ENCODE measurements around the gene TIMELESS.
"Not testable (repeated sequence)": the region's sequence is repeated elsewhere in the genome, so short reads cannot be mapped to it uniquely, and the experiment has no call there.

The TIMELESS gene

GRCh38 chr12:56461235-56462159, 12.3 kb upstream of the TIMELESS start:
- no peak for DNase-seq

DNA sequence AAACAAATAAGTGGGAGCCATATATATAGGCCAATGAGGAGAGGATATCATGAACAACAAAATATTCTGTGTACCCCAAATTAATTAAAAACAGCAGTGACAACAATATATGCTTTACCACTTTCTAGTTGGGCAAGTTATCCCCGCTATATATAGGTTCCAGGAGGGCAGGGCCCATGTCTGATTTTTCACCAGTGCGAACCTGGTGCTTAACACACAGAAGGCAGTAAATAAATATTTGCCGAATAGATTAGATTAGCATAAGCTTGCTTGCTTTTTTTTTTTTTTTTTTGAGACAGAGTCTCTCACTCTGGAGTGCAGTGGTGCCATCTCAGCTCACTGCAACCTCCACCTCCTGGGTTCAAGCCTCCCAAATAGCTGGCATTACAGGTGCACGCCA, 8.6 kb upstream of the TIMELESS start:
- no peak for DNase-seq

DNA sequence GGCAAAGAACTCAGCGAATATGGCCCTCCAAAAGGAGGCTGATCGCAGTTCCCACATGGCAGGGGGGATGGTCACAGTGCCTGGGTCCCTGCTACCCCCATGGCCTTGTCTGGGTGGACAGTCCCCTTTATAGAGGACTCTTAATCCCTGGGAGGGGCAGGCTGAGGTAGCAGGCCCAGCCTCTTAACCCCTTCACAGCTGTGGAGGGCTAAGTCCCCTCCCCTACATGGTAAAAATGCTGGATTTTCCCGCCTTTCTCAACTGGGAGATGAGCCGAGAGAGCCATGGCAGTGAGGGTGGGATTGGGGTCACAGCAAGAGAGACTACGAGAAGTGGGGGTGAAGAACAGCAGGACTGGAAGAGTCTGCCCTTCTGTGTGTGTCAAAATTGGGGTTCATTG, 5.3 kb upstream of the TIMELESS start, which contains the start of gene MIP:
TSS of gene MIP (minus strand) at position 101 of the 400 bp plus-strand sequence. CDS start at position 57, 44 bp downstream.
- DNase-seq, result no peak

- no peak for DNase-seq
Observed at GRCh38 chr12:56451147-56451546, 1.9 kb upstream of the TIMELESS start.

DNA sequence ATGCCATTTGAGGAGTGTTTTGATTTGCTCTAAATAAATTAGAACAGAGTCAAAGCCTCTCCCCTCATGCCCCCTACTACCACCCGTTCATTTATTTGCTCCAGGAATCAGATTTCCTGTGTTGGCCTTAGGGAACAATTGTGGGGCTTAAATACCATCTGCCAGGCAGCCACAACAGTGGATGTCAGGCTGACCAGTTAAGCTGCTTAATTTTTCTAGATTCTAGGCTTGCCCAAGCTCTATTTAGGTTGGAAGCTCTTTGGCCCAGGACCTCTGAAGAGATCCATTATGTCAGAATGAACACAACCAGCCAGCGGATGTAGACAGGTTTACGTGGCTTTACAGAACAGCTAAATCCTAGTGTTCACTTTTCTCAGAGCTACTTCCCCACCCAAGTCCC, 1.0 kb upstream of the TIMELESS start:
- no peak for DNase-seq

- no peak for DNase-seq
Observed at GRCh38 chr12:56449622-56449984, 377 bp upstream of the TIMELESS start.

GRCh38 chr12:56443208-56443607, 6.0 kb downstream of the TIMELESS start:
- DNase-seq, result not testable (repeated sequence)

DNA sequence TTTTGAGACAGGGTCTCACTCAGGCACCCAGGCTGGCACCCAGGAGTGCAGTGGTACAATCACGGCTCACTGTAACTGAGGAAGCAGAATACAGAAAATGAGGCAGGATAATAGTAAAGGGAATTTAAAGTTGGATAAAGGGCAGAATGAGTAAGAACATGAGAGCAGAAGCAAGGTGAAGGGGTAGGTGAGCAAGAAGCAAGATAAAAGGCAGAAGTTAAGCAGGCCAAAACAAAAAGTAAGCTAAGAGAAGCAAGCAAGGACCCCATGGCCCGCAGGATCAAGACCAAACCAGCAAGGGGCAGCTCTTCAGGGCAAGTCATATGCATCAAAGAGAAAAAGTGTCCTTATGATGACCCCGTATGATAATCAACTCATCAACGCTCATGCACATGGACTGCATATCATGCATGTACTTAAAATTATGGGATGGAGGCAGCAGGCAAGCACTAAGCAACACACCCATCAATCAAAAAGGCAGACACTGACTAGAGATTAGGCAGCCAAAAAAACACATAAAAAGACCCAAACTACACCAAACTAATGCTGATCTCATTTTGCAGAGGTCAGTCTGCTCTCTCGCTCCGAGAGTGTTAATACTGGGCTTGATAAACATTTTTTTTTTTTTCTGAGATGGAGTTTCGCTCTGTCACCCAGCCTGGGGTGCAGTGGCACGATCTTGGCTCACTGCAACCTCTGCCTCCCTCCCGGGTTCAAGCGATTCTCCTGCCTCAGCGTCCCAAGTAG, 11.6 kb downstream of the TIMELESS start:
- no peak for DNase-seq

DNA sequence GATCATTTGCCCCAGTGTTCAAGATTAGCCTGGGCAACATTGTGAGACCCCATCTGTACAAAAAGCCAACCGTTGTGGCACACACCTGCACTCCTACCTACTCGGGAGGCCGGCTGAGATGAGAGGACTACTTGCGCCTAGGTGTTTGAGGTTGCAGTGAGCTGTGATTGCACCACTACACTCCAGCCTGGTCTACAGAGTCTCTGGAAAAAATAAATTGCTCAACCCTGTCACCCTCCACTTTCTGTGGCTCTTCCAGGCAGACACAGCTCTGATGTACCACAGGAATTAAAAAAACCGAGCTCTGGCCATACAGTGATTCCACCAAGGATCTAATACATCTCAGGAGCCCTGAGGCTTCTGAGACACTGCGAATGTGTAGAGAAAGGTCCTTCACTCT, 14.4 kb downstream of the TIMELESS start:
- no peak for DNase-seq

DNA sequence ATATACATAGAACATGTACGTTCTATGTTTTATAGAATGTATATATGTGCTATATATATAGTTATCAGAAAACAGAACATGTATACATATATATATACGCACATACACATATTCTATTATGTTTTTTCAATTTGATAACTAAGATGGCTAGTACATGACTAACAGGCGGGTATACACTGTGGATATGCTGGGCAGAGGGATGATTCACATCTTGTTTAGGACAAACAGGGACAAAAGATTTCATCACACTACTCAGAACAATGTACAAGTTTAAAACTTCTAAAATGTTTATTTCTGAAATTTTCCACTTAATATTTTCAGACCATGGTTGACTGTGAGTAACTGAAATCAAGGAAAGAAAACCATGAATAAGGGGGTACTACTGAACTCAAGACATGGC, 17.4 kb downstream of the TIMELESS start:
- DNase-seq, result no peak

GRCh38 chr12:56431288-56431687, 17.9 kb downstream of the TIMELESS start:
- DNase-seq, result no peak

GRCh38 chr12:56425940-56426438, 23.2 kb downstream of the TIMELESS start:
- no peak for DNase-seq

GRCh38 chr12:56425193-56425592, 24.0 kb downstream of the TIMELESS start:
- DNase-seq, result peak; percentile 31

- no peak for DNase-seq
Observed at GRCh38 chr12:56420411-56420810, 28.8 kb downstream of the TIMELESS start.

DNA sequence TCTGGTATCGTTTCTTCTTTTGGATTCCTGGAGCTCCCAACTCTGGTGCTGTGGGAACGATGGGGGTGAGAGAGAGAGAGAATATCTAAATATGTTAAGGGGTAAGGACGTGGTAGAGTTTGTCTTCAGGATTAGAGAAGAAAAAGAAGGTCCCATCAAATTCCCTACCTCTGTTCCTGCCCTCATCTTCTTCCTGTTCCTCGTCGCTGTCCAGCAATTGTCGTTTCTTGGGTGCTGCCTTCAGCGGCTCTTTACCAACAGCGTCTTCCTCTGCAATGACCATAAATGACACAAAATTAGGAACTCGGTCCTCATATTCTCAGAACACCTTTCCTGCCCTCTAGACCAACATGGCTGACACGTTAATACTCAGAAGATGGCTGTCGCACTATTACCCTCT, 31.5 kb downstream of the TIMELESS start:
- no peak for DNase-seq

- DNase-seq, result no peak
Observed at GRCh38 chr12:56414401-56414800, 34.8 kb downstream of the TIMELESS start.

- no peak for DNase-seq
Observed at GRCh38 chr12:56413392-56413791, 35.8 kb downstream of the TIMELESS start.

GRCh38 chr12:56411781-56412639, 37.2 kb downstream of the TIMELESS start:
- DNase-seq, result no peak

- no peak for DNase-seq
Observed at GRCh38 chr12:56410768-56411167, 38.5 kb downstream of the TIMELESS start.

- no peak for DNase-seq
Observed at GRCh38 chr12:56408799-56409417, 40.3 kb downstream of the TIMELESS start.

DNA sequence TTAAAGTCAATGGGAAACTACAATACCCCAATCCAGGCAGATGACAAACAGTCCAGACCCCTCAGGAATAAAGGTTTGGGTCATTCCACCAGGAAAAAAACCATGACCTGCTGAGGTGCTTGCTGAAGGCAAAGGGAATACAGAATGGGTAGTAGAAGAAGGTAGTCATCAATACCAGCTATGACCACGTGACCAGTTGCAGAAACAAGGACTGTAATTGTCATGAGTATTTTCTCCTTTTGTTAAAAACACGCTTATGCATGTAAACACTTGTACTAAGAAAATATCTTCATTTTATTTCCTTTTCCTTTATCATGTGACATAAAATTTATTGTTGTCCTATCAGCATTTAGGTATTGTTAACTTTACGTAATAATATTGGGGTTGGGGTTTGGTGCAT, 45.0 kb downstream of the TIMELESS start:
- DNase-seq, result not testable (repeated sequence)

- DNase-seq, result not testable (repeated sequence)
Observed at GRCh38 chr12:56401612-56402011, 47.6 kb downstream of the TIMELESS start.

Measured in NCI-H526 treated with DMSO at 0.1 percent for 48 hours (cell line).